ENCODE results near the gene CACNB4. TPM values are rescaled to one million over a fixed set of nuclear protein-coding genes. Genes with fewer than 3 reads are reported as not detected.

The CACNB4 gene
- total and polyA plus RNA-seq, 9 of the 15 experiments (the other 6 are each of a cell fraction or from before 2014, with no cell fraction given) = 0.01 to 0.20 (median 0.04) TPM; not detected in 1

DNA sequence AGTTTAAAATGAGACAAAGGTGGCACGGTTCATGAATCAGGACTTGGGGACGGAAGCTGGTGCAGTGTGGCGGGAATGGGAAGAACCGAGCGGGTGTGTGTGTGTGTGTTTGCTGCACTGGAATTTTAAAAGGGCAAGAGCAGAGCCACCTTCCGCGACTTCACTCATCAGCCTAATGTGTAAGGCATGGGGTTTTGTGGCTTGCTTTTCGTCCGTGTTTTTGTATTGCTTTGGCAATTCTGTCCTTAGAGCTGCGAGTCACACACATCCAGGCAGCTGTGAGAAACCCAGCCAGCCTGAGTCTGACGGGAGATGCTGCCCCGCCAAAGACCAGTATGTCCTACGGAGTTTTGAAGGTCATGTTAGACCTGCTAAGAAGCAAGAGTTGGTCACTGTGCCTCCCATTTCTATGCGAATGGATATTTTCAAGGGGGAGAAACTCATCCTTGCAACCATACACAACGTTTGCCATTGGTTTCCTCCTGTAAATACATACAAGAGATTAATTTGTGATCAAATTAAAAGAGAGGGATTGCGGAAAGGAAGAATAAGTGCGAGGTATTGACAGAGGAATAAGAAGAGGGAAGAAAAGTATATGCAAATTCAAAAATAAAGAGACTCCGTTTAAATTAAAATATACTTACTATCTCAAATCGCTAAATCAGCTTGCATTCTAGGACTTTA lies 665 bp upstream of the CACNB4 start:
- H3K27me3 ChIP-seq (ENCODE audit: control insufficient read depth in 2 of 2, insufficient read depth in 2 of 2, low read length in 2 of 2) = peaks cover 29 to 50% of the 10 kb centered on the region in 2 experiments
- ChIA-PET CTCF (ENCODE audit: low intra/inter-chr PET ratio) (interaction anchor here (0.5 kb wide), 1 partner anchor 16 kb away, joined by 3 read pairs; no protein-coding TSS in a partner anchor), POLR2A (interaction anchor here (0.7 kb wide), 1 partner anchor 18 kb away, joined by 3 read pairs; no protein-coding TSS in a partner anchor)
- no peaks in the 10 kb centered on the region for H4K20me1 ChIP-seq (replicated peaks; ENCODE audit: control insufficient read depth, insufficient read depth, low read length)
- no TSS peak for BruUV-seq (replicated peaks)
- no peak overlapping the region for H3K9ac ChIP-seq (ENCODE audit: insufficient read depth in 1 of 2, low read depth in 2 of 2, low read length in 2 of 2)
- no peak overlapping the region for H3K27ac ChIP-seq (ENCODE audit: extremely low read depth, low read depth, low read length)
- H3K9me3 ChIP-seq (replicated peaks; ENCODE audit: control insufficient read depth, insufficient read depth, low read depth, low read length) = no peaks in the 10 kb centered on the region
- DNase-seq (ENCODE audit: extremely low read depth in 1 of 4, low spot score in 3 of 4) = no peak
- peaks cover 0 to 14% of the 10 kb centered on the region in 2 experiments; a peak in 1 of 5 replicates for H3K4me1 ChIP-seq (replicated peaks in 1 of 2; ENCODE audit: control insufficient read depth in 2 of 2, insufficient read depth in 2 of 2, low read length in 2 of 2)
- no peaks in the 10 kb centered on the region for H3K36me3 ChIP-seq (ENCODE audit: control insufficient read depth, insufficient read depth, low read length)
- intact Hi-C loops (cut with micrococcal nuclease) = no loop called here
- FAIRE-seq = no peak
- H3K79me2 ChIP-seq (ENCODE audit: control insufficient read depth, insufficient read depth, low read length) = no peaks in the 10 kb centered on the region
- in situ Hi-C loops (cut with MboI) = no loop called here
- no peak overlapping the region for H3K4me3 ChIP-seq
- whole genome bisulfite sequencing (ENCODE audit: insufficient coverage, low coverage, missing lambda C conversion rate) = 6% methylated on average over 19 of the region's 19 CpGs
- TF ChIP-seq SMAD1 (IDR thresholded peaks at IDR 0.05; ENCODE audit: low read depth, low read length, partially characterized antibody) (no peak), CBX2 (IDR thresholded peaks at IDR 0.05; ENCODE audit: insufficient read depth, low read length, poor library complexity, severe bottlenecking) (peak; percentile 53)
- H2AFZ ChIP-seq (ENCODE audit: low read depth, low read length) = no peak overlapping the region
- no peak for ATAC-seq
- no peaks in the 10 kb centered on the region for H3K9me1 ChIP-seq (ENCODE audit: control insufficient read depth, insufficient read depth, low read length)
- no peak overlapping the region for H3K4me2 ChIP-seq (ENCODE audit: insufficient read depth, low read length)

DNA sequence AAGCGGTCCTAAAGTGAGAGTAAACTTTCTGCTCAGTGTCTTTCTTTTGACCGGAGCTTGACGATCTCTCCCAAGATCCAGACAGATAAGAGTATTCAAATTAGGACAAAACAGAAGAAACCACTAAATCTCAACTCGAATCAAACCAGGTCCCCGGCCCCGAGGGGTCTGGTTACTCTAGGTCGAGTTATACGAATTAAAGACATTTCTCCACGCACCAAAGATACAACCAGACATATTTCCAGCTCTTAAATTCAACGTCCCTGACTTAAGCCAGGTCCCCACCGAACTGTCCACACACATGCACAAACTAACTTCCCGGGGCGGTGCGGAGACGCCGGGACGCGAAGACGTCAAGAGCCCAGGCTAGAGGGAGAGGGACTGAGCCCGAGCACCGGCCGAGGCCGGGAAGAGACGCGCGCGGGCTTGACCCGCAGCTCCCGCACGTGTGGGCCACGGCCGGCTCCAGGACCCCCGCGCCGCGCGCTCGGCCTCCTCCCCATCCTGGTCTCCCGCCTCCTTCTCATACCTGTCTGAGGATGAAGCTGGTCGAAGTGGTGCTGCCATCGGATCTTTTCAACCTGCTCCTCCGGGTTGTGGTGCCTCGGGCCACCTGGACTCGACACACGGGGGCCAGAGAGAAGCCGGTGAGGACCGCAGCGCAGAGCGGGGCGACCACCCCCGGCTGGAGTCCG lies 896 bp downstream of the CACNB4 start:
- intact Hi-C loops (cut with micrococcal nuclease) (no loop called here), in situ Hi-C loops (cut with MboI) (no loop called here)
- Histone ChIP-seq H2AFZ (ENCODE audit: low read depth, low read length) (no peak overlapping the region), H3K27ac (ENCODE audit: extremely low read depth, low read depth, low read length) (no peak overlapping the region), H3K9ac (ENCODE audit: insufficient read depth in 1 of 2, low read depth in 2 of 2, low read length in 2 of 2) (no peak overlapping the region), H3K36me3 (ENCODE audit: control insufficient read depth, insufficient read depth, low read length) (no peaks in the 10 kb centered on the region), H4K20me1 (replicated peaks; ENCODE audit: control insufficient read depth, insufficient read depth, low read length) (no peaks in the 10 kb centered on the region), H3K79me2 (ENCODE audit: control insufficient read depth, insufficient read depth, low read length) (no peaks in the 10 kb centered on the region), H3K4me1 (replicated peaks in 1 of 2; ENCODE audit: control insufficient read depth in 2 of 2, insufficient read depth in 2 of 2, low read length in 2 of 2) (peaks cover 0 to 14% of the 10 kb centered on the region in 2 experiments; a peak in 1 of 5 replicates), H3K27me3 (ENCODE audit: control insufficient read depth in 2 of 2, insufficient read depth in 2 of 2, low read length in 2 of 2) (peaks cover 34 to 55% of the 10 kb centered on the region in 2 experiments), H3K9me1 (ENCODE audit: control insufficient read depth, insufficient read depth, low read length) (no peaks in the 10 kb centered on the region), H3K9me3 (replicated peaks; ENCODE audit: control insufficient read depth, insufficient read depth, low read depth, low read length) (no peaks in the 10 kb centered on the region), H3K4me3 (no peak overlapping the region), H3K4me2 (ENCODE audit: insufficient read depth, low read length) (no peak overlapping the region)
- ATAC-seq (no peak), FAIRE-seq (no peak), DNase-seq (ENCODE audit: extremely low read depth in 1 of 4, low spot score in 3 of 4) (no peak)
- POLR2A ChIA-PET = no interaction called here
- BruUV-seq (replicated peaks) = no TSS peak
- WGBS (ENCODE audit: insufficient coverage, low coverage, missing lambda C conversion rate) = 46% methylated on average over 43 of the region's 52 CpGs
- CTCF ChIA-PET (ENCODE audit: low intra/inter-chr PET ratio) = no interaction called here
- TF ChIP-seq RBBP5 (IDR thresholded peaks at IDR 0.05; ENCODE audit: borderline replicate concordance, insufficient read depth, low read length, poor library complexity, severe bottlenecking) (no peak), SMARCE1 (IDR thresholded peaks at IDR 0.05) (no peak), SREBF2 (CRISPR knock-in tag; IDR thresholded peaks at IDR 0.05) (no peak), LCOR (CRISPR knock-in tag; IDR thresholded peaks at IDR 0.05) (no peak), SMAD4 (CRISPR knock-in tag; conservative IDR thresholded peaks at IDR 0.05) (no peak), GATAD2B (IDR thresholded peaks at IDR 0.05; ENCODE audit: borderline replicate concordance) (no peak), PHB2 (IDR thresholded peaks at IDR 0.05; ENCODE audit: low read depth) (no peak)
- TF ChIP-seq, protein P1, sequence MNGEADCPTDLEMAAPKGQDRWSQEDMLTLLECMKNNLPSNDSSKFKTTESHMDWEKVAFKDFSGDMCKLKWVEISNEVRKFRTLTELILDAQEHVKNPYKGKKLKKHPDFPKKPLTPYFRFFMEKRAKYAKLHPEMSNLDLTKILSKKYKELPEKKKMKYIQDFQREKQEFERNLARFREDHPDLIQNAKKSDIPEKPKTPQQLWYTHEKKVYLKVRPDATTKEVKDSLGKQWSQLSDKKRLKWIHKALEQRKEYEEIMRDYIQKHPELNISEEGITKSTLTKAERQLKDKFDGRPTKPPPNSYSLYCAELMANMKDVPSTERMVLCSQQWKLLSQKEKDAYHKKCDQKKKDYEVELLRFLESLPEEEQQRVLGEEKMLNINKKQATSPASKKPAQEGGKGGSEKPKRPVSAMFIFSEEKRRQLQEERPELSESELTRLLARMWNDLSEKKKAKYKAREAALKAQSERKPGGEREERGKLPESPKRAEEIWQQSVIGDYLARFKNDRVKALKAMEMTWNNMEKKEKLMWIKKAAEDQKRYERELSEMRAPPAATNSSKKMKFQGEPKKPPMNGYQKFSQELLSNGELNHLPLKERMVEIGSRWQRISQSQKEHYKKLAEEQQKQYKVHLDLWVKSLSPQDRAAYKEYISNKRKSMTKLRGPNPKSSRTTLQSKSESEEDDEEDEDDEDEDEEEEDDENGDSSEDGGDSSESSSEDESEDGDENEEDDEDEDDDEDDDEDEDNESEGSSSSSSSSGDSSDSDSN (IDR thresholded peaks at IDR 0.05; ENCODE audit: borderline replicate concordance in 1 of 2, low read depth in 2 of 2, low read length in 2 of 2) = no peak

Measured in K562 (cell line).